Measurements from ENCODE around the gene WNT8B.

WNT8B gene

DNA sequence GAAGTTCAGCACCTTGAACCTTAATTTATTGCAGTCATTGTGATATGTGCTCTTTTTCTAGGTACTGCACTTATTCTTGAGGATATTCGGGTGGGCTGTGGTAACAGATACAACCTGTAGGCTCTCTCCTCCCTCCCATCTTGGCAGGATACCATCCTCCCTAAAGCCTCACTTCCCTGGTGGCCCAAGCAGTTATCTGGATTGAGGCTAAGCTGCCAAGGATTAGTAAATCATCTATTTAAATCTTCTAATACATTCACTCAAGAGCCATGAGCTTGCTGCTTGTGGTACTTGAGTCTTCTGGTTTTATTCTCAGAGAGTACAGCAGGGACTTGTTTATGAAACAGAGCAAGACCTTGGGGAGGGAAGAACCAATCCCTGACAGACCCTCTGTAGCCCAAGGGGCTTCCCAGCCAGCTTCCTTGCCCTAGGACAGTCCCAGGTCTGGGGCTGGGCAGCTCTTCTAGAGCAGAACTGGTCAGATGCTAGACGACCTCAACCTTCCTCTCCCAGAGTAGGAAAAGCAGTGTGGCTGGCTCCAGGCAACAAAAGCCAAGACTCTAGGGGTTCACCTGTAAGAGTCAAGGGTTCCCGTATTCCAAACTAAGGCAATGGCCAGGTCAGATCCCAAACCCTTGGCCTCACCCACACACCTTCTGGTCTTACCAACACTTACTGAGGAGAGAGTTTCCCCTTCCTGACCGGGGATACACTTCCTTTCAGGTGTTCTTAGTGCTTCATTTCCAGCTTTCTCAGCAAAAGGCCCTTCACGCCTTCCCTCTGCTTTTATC, 21.3 kb downstream of the WNT8B start:
- Histone ChIP-seq H2AFZ (ENCODE audit: low read length) (no peak overlapping the region), H3K27me3 (ENCODE audit: insufficient read depth, low read length) (no peaks in the 10 kb centered on the region), H3K4me1 (ENCODE audit: insufficient read depth, low read length, severe bottlenecking) (peaks cover 14% of the 10 kb centered on the region), H3K27ac (ENCODE audit: low read depth, low read length, poor library complexity, severe bottlenecking) (no peak overlapping the region), H3K9ac (ENCODE audit: low read length) (no peak overlapping the region), H4K20me1 (ENCODE audit: insufficient read depth, low read length) (no peaks in the 10 kb centered on the region), H3F3A (ENCODE audit: insufficient read depth, low read length) (no peaks in the 10 kb centered on the region), H3K4me2 (ENCODE audit: low read length) (no peak overlapping the region), H3K9me2 (ENCODE audit: low read depth, low read length) (no peaks in the 10 kb centered on the region), H3K36me3 (ENCODE audit: insufficient read depth, low read length) (no peaks in the 10 kb centered on the region), H3K9me3 (ENCODE audit: low read length) (no peaks in the 10 kb centered on the region), H3K4me3 (ENCODE audit: low read depth, low read length, poor library complexity, severe bottlenecking) (no peak overlapping the region), H3K79me2 (ENCODE audit: insufficient read depth, low read length) (no peaks in the 10 kb centered on the region)
- TF ChIP-seq EZH2 (IDR thresholded peaks at IDR 0.05; ENCODE audit: borderline replicate concordance, low read length), result no peak
- TF ChIP-seq, protein P1, sequence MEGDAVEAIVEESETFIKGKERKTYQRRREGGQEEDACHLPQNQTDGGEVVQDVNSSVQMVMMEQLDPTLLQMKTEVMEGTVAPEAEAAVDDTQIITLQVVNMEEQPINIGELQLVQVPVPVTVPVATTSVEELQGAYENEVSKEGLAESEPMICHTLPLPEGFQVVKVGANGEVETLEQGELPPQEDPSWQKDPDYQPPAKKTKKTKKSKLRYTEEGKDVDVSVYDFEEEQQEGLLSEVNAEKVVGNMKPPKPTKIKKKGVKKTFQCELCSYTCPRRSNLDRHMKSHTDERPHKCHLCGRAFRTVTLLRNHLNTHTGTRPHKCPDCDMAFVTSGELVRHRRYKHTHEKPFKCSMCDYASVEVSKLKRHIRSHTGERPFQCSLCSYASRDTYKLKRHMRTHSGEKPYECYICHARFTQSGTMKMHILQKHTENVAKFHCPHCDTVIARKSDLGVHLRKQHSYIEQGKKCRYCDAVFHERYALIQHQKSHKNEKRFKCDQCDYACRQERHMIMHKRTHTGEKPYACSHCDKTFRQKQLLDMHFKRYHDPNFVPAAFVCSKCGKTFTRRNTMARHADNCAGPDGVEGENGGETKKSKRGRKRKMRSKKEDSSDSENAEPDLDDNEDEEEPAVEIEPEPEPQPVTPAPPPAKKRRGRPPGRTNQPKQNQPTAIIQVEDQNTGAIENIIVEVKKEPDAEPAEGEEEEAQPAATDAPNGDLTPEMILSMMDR (IDR thresholded peaks at IDR 0.05; ENCODE audit: low read length), result no peak

DNA sequence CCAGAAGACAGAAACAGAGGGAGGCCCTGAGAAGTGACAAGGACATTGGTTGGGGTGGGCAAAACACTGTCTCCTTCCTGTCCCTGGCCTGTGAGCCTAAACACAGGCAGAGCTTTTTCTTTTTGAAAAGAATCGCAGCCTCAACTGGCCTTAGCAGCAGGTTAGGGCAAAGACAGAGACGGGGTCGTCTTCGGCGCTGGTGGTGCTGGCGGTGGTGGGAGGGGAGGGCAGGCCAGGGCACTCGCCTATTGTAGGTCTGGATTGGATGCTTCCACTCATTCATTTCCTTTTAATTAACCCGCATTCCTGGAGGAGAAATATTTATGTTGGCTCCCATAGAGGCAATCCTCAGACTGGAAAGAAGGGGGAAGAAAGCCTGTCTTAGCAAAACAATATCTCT, 22.6 kb downstream of the WNT8B start:
- H3K4me1 ChIP-seq (ENCODE audit: insufficient read depth, low read length, severe bottlenecking), result peaks cover 14% of the 10 kb centered on the region
- no peaks in the 10 kb centered on the region for H3K9me2 ChIP-seq (ENCODE audit: low read depth, low read length)
- H3K79me2 ChIP-seq (ENCODE audit: insufficient read depth, low read length), result no peaks in the 10 kb centered on the region
- H4K20me1 ChIP-seq (ENCODE audit: insufficient read depth, low read length), result no peaks in the 10 kb centered on the region
- H3K27ac ChIP-seq (ENCODE audit: low read depth, low read length, poor library complexity, severe bottlenecking), result no peak overlapping the region
- no peak overlapping the region for H3K4me2 ChIP-seq (ENCODE audit: low read length)
- no peak overlapping the region for H3K9ac ChIP-seq (ENCODE audit: low read length)
- H3K36me3 ChIP-seq (ENCODE audit: insufficient read depth, low read length), result no peaks in the 10 kb centered on the region
- H2AFZ ChIP-seq (ENCODE audit: low read length), result no peak overlapping the region
- no peaks in the 10 kb centered on the region for H3K9me3 ChIP-seq (ENCODE audit: low read length)
- no peak for TF ChIP-seq EZH2 (IDR thresholded peaks at IDR 0.05; ENCODE audit: borderline replicate concordance, low read length)
- TF ChIP-seq, protein P1 (IDR thresholded peaks at IDR 0.05; ENCODE audit: low read length), result no peak
- no peaks in the 10 kb centered on the region for H3K27me3 ChIP-seq (ENCODE audit: insufficient read depth, low read length)
- no peak overlapping the region for H3K4me3 ChIP-seq (ENCODE audit: low read depth, low read length, poor library complexity, severe bottlenecking)
- H3F3A ChIP-seq (ENCODE audit: insufficient read depth, low read length), result no peaks in the 10 kb centered on the region

DNA sequence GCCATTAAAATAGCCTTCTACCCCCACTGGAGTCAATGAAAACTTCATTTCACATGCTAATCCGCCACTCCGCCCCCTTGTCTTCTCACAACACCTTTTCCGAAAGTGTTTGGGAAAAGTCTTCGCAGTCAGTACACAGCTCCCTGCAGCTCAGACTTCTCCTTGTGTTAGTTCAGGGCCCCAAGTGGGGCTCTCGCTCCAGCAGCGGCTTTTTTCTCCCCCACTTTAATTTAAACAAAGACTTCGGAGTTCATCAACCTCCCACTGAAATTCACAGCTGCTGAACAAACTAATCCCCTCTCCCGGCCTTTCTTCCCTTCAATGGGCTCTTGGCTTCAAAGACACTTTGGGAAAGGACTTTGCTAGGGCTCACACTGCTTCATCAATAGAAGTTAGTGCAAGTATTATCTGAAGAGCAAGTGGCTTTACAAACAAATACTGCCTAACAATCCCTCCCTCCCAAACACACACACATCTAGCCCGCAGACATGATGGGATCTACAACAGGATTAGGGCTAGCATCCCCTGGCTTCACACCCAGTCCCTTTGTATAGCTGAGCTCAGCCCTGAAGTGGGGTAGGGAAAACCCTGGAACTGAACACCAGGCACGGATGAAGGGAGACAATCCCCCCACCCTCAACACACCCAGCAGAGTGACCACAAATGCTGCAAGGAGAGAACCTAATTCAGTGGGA, 23.1 kb downstream of the WNT8B start:
- no peaks in the 10 kb centered on the region for H3K36me3 ChIP-seq (ENCODE audit: insufficient read depth, low read length)
- no peak overlapping the region for H3K4me3 ChIP-seq (ENCODE audit: low read depth, low read length, poor library complexity, severe bottlenecking)
- TF ChIP-seq, protein P1 (IDR thresholded peaks at IDR 0.05; ENCODE audit: low read length), result no peak
- no peak for TF ChIP-seq EZH2 (IDR thresholded peaks at IDR 0.05; ENCODE audit: borderline replicate concordance, low read length)
- no peak overlapping the region for H3K27ac ChIP-seq (ENCODE audit: low read depth, low read length, poor library complexity, severe bottlenecking)
- no peak overlapping the region for H3K4me2 ChIP-seq (ENCODE audit: low read length)
- peaks cover 14% of the 10 kb centered on the region for H3K4me1 ChIP-seq (ENCODE audit: insufficient read depth, low read length, severe bottlenecking)
- H3K79me2 ChIP-seq (ENCODE audit: insufficient read depth, low read length), result no peaks in the 10 kb centered on the region
- no peaks in the 10 kb centered on the region for H3K9me3 ChIP-seq (ENCODE audit: low read length)
- no peak overlapping the region for H3K9ac ChIP-seq (ENCODE audit: low read length)
- H3K27me3 ChIP-seq (ENCODE audit: insufficient read depth, low read length), result no peaks in the 10 kb centered on the region
- no peak overlapping the region for H2AFZ ChIP-seq (ENCODE audit: low read length)
- no peaks in the 10 kb centered on the region for H3F3A ChIP-seq (ENCODE audit: insufficient read depth, low read length)
- H3K9me2 ChIP-seq (ENCODE audit: low read depth, low read length), result no peaks in the 10 kb centered on the region
- H4K20me1 ChIP-seq (ENCODE audit: insufficient read depth, low read length), result no peaks in the 10 kb centered on the region
